HG02588 (cell line): ENCODE results near the gene LHX2.
"Not testable (repeated sequence)": the region's sequence is repeated elsewhere in the genome, so short reads cannot be mapped to it uniquely, and the experiment has no call there.

Experiments
- ATAC-seq: cut with Tn5 transposase; IDR thresholded peaks from one replicate; pipeline ENCODE4 v1.9.1; 2021; ENCODE audit warnings: mild to moderate bottlenecking, moderate library complexity; ENCODE audit not compliant: unreplicated experiment

Gene LHX2, protein sequence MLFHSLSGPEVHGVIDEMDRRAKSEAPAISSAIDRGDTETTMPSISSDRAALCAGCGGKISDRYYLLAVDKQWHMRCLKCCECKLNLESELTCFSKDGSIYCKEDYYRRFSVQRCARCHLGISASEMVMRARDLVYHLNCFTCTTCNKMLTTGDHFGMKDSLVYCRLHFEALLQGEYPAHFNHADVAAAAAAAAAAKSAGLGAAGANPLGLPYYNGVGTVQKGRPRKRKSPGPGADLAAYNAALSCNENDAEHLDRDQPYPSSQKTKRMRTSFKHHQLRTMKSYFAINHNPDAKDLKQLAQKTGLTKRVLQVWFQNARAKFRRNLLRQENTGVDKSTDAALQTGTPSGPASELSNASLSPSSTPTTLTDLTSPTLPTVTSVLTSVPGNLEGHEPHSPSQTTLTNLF

DNA sequence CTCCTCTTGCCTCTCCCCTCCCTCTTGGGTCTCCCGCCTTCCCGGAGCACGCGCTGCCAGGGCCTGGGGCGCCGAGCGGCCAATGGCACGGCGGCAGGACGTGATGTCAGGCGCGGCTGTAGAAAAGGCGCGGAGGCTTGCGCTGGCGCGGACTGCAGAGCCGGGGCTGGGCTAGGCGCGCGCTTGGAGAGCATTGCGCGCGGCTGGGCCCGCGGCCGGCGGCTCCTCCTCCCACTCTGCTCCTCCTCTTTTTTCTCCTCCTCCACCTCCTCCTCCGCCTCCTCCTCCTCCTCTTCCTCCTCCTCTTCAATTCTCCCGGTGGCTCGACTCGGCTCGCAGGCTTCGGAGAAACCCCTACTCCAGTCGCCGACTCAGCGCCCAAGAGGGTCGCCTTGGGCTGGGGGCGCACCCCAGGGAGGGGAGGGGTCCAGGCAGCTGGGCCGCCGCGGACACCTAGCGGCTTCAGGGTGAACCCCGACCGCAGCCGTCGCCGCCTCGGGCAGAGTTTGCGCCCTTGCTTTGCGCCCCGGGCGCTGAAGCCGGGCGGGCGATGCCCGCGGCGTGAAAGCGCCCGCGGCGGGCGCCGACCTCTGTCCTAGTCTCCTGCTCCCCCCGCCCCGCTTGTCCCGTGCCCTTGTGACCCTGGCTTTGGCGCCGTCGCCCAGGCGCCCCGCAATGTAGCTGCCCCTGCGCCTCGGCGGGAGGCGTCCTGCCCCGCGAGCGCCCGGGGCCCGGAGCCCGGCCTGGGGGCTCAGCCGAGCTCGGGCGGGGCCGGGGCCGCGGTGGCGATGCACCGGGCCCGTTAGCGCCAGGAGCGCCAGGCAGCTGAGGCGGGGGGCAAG, at the start of gene LHX2:
Gene LHX2, plus strand, starts transcription at position 309 of the 842 bp plus-strand sequence. CDS start 581 bp downstream, outside the sequence.
- no peak for ATAC-seq

DNA sequence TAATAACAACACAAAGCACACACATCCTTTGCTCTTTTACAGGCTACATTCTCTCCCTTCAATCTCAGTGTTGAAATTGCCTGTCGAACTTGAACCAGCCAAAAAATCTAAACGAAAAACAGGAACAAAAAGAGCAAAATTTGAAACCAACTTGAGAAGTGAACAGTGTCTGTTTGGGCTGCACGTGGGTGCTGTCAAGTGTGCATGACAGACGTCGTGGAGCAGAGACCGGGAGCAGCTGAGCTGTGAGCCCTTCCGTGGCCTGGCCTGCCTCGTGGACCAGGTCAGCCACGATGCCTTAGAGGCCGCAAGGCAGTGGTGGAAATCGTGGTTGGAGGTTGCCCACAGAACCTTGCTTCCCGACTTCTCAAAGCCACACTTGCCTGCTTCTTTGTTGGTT, 46.8 kb upstream of the LHX2 start:
- ATAC-seq: no peak

DNA sequence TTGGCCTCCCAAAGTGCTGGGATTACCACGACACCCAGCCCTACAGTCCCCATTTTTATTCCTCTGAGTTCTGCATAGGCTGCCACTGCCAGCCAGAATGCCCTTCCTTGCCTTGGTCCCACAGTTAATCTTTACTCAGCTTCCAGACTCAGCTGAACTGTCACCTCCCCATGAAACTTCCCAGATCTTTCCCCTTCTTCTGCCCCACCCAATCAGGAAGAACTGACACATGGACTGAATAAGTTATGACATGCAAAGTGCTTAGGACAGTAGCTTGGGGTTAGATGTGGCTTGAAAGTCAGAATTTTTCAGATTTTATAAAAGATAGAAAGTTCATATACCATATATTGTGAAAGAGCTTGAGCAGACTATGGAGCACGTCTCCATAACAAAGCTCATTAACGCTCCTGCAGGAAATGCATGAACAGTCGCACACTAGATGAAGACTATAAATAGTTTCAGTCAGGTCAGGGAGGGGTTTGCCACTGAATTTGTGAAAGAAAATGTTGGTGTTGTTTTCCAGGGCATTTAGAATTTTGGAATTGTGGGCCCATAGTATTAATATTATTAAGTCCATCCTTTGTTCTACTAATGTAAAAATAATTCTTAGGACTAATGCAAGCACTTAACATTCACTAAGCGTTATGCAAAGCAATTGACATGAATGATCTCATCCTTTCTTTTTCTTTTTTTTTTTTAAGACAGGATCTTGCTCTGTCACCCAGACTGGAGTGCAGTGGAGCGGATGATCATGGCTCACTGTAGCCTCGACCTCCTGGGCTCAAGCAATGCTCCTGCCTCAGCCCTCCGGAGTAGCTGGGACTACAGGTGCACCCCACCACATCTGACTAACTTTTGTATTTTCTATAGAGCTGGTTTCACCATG, 45.5 kb upstream of the LHX2 start:
- no peak for ATAC-seq

DNA sequence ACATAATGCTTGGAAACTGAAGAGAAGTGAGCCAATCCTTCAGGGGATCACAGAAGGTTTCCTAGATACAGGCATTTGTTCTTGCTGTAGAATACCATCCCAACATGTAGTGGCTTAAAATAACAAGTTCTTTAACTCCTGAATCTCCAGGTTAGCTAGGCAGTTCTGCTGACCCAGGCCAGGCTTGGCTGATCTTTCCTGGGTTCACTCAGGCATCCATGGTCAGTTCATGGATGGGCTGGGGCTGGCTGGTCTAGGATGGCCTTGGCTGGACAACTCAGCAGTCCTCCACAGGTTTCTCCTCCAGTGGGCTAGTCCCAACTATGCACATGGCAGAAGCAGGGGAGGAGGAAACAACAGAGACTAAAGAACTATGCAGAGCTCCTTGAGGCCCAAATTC, 44.2 kb upstream of the LHX2 start:
- ATAC-seq: no peak

DNA sequence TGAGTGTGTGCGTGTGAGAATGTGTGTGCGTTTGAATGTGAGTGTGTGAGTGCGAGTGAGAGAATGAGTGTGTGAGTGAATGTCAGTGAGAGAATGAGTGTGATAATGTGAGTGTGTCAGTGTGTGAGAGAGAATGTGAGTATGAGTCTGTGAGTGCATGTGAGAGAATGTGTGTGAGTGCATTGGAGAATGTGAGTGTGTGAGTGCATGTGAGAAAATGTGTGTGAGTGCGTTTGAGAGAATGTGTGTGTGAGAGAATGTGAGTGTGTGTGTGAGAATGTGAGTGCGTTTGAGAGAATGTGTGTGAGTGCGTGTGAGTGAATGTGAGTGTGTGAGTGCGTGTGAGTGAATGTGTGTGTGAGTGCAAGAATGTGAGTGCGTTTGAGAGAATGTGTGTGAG, 39.0 kb upstream of the LHX2 start:
- ATAC-seq: no peak

DNA sequence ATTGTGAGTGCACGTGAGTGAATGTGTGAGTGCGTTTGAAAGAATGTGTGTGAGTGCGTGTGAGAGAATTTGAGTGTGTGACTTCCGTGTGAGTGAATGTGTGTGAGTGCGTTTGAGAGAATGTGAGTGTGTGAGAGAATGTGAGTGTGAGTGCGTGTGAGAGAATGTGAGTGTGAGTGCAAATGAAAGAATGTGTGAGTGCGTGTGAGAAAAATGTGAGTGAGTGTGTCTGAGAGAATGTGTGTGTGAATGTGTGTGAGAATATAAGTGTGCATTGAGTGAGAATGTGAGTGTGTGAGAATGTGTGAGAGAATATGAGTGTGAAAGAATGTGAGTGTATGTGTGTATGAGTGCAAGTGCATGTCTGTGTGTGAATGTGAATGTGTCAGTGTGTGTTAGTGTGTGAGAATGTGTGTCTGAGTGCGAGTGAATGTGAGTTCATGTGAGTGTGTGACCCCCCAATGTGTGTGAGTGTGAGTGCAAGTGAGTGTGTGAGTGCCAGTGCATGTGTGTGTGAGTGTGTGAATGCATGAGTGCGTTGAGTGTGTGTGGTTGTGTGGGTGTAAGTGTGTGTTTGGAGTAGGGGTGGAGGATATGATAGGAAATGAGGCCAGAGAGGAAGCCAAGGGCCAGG, 37.9 kb upstream of the LHX2 start:
- ATAC-seq: no peak

DNA sequence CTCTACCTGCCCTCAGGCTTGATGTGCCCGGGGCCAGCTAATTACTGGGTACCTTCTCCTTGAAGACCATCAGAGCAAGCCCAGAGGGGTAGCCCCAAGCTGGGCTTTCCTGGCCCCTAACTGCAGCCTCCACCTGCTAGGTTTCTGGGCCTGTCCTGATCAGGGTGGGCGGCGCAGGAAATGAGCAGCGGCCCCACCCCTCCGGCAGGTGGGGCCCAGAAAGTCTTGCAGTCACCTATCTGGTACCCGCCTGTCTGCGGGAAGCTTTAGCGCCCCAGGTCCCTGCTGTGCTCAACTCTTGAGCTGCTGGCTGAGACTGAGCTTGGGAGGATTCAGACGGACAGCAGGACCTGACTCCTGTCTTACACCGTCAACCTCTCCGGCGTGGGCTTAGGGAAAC, 37.1 kb upstream of the LHX2 start:
- ATAC-seq: no peak

DNA sequence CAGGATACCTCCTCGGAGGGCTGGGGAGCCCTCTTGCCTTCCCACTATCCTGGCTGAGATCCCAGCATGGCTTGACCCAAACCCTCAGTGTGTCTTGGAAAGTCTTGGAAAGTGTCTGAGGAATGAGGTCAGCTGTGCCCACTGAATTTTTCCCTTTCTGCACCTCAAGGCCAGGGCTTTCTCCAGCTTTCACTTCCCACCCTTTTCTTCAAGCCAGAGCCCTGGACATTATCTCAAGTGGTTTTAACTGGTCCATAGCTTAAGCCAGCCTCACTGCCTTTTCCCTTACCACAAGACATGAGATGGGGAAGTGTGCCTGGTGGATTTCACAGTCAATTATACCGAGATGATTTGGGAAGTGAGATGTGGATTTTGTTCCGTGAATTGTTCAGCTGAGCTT, 35.7 kb upstream of the LHX2 start:
- ATAC-seq: no peak

DNA sequence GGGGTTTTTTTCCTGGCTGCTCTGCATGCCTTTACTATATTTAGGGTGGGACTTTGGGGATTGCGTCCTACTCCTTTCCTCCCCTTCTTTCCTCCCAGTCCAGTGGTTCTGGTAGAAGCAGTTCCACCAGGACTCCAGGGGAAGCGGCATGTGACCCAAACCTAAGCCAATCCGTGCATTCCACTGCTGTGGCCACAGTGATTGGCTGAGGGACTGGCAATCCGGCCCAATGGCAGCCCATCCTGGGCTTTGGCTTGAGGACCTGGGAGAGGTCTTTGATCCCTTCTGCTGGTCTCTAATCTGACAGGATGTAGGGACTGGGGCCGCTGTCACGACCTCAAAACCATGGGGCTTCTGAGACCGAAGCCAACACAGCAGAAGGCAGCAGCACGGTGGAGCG, 35.0 kb upstream of the LHX2 start:
- not testable (repeated sequence) for ATAC-seq

DNA sequence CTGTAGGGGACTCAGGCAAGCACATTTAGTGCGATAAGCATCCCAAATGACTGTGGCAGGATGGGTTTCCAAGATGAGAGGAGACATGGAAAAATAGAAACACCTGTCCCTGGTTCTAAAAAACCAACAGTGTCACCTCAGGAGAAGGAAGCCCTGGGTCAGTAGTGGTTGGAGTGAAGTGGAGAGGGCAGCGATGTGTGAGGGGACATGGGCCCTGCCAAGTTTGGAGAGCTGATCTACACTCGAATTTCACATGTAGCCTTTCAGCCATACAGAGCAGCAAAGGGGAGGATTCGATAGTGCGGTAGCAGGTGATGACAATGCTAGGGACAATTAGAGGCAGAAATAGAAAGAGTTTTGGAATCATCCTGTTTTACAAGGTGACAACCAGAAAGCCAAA, 32.6 kb upstream of the LHX2 start:
- ATAC-seq: no peak

DNA sequence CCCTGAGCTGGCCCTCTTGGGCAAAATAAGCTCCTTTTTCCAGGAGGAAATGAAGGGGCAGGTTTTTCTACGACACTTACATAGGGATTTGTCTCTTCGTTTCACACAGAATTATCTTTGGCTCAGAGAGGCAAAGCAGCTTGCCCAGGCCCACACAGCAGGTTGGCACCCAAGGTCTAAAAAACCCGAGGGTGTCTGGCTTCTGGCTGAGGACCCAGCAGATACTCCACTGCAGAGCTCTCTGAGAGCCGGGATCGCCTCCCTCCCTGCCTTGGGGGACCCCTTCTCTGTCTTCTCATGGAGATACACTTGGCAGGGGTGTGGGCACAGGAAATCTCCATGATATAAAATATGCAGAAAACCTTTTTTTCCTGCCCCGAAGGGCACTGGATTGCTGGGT, 29.0 kb upstream of the LHX2 start:
- no peak for ATAC-seq

DNA sequence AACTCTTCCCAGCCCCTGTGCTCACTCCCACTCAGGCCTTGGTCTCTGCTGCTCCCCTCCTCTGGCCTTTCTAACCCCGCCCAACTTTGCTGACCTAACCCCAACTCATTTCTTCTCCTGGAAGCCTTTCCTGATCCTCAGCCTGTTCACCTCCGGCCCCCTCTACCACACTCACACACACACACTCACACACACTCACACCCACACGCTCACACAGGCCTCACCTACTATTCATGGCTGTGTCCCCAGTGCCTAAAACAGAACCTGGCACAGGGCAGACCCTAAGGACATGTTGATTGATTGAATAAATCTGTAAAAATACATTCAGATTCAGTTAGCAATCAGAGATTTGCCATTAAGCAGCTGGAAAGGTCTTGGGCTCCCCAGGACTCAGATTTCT, 28.5 kb upstream of the LHX2 start:
- ATAC-seq: no peak

DNA sequence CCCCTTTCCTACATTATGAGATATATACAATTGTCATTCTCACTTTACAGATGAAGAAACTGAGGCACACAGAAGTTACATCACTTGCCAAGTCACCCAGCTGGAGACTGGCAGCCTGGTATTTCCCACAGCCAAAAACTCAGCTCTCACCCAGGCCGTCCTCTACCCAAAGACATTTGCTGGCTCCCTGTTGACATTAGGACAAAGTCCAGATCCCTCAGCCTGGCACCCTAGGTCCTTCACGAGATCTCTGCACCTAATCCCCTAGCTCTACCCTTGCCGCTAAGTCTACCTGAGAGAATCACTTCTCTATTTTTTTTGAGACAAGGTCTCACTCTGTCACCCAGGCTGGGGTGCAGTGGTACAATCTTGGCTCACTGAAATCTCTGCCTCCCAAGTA, 26.8 kb upstream of the LHX2 start:
- ATAC-seq: no peak

DNA sequence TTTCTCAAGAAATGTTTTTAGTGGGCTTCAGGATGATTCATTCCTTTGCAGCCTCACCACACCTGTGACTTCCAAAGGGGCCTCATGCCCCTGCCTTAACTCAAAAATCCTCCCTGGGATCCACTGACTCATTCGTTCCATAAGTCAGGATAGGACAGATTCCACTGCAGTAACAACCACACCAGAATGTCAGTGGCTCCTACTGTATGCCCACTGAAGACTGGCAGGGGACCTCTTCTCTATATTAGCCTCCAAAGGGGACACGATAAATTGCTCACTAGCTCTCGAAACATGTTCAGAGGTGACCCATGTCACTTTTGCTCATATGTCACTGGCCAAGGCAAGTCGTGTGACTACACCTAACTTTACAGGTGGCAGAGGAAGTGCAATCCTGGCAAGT, 25.7 kb upstream of the LHX2 start:
- ATAC-seq: no peak

DNA sequence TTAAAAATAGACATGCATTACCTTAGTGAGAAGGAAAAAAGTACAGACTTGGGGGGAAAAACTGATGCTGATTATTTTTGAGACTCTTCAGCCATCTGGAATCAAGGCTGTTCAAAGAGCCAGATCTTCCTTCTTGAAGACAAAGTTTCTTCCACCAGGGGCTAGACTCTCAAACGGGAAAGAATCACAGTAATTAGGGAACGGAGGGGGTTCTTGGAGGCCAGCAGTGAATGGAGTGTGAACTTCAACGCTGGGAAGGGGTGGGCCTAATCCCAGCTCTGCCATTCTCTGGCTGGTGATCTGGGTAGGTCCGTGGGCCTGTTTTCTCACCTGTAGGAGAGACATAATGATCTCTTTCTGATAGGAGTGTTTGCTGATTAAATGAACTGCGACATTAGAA, 21.1 kb upstream of the LHX2 start:
- no peak for ATAC-seq

DNA sequence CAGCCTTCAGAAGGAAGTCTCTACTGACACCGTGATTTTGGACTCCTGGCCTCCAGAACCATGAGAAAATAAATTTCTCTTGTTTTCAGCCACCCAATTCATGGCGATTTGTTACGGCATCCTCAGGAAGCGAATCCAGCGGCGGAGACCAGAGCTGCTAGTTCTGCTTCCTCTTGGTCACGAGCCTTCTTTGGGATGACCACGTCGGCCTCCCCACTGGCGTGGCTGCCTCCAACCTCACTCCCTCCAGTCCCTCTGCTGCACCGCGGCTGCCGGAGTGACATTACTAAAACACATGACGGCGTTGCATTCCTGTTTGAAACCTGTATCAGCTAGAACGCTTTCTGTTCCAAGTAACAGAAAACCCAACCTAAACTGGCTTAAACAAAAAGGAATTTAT, 18.9 kb upstream of the LHX2 start:
- ATAC-seq: not testable (repeated sequence)

DNA sequence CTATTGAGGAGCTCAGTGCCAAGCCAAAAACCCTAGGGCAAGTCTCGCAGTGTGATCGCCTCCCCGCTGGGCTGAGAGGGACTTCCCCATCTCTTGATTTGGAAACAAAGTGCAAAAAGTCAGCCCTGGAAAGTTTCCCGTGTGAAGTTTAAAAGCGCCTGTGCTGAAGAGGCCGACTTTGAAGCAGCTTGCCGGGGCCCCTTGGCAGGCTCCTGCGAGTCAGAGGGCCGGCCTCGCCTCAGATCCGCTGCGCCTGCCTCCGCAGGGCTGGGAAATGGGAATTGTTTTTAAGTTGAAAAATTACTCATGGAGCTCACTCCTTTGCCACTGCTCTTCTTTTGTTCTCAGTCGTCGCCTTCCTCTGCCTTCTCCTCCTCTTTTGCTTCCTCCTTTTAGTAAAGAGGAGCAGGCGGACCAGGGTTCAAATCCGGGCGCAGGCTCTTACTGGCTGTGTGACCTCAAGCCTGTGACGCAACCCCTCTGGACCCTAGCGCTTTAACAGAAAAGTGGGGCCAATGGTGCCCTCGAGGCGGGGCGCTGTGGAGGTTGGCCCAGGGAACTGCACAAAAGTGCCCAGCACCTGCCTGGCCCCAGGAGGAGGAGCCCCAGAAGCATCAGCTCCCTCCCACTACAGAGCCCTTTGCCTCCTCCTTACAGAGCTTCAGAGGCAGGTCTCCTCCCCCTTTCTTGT, 14.7 kb upstream of the LHX2 start:
- no peak for ATAC-seq

DNA sequence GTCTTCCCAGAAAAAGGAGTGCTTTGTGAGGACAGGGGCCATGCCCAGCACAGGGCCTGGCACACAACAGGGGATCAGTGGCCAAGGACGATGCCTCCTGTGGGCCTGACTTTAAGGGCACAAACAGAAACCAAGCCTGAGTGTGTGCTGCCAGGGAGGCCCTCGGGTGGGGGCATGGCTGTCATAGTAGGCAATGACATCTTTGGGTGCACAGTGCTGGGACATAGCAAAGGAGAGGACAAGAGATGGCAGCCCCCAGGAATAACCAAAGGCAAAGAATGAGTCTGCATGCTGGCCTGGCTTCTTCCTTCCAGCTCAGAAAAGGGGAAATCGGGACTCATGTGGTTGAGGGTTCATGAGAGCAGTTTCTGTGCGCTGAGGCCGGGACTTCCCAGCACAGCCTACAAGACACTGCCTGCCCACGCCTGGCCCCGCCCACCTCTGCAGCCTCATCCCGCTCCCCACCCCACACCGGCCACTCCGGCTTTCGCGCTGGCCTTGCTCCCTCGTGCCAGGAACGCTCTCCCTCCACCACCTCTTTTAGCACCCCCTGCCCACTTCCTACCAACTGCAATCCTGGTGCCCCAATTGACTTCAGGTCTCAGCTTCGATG, 13.8 kb upstream of the LHX2 start:
- peak; percentile 54 for ATAC-seq

DNA sequence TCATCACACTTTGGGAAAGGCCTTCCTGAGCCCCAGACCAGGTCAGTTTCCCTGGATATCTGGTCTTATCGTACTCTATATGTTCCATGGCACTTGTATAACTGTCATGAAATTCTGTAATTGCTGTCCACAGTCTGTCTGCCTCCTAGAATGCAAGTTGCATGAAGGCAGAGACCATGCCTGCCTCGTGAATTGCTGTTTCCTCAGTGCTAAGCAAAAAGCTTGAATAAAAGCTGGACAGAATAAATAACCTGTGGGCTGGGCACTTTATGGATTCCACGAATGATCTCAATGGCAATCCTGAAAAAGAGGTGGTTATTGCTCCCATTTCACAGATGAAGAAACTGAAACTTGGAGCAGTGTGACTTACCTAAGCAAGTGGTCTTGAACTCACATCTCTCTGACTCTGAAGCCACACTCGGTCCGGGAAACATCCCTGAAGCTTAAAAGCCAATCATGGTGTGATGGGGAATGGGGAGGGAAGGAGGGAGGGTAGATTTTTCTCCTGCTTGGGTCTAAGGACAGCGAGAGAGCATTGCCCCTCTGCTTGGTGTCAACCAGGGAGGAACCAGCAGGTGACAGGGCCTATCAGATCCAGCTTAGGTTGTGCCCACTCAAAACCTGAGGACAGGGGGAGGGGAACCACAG, 13.2 kb upstream of the LHX2 start:
- ATAC-seq: no peak
